ENCODE measurements around the gene CACNA2D3.

DNA sequence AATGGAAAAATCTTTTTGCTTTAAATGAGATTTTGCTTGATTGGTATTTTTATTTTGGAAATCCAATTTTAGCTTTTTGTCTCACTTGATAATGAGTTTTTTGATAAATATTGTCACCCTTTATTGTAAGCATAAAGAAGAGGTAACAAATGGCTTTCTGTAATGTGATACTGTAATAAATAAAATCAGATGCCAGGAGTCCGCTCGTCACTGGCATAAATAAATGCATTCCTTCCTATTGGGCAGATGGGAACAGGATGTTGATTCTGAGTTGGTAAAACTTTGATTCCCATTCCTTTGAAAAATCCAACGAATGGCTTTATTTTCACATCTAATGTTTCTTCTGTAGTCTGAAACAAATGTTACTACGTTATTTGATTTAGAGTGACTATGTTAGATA is 59.9 kb downstream of the CACNA2D3 start:
- no peak for TF ChIP-seq HNF4A (conservative IDR thresholded peaks at IDR 0.05)
- TF ChIP-seq, protein P1, sequence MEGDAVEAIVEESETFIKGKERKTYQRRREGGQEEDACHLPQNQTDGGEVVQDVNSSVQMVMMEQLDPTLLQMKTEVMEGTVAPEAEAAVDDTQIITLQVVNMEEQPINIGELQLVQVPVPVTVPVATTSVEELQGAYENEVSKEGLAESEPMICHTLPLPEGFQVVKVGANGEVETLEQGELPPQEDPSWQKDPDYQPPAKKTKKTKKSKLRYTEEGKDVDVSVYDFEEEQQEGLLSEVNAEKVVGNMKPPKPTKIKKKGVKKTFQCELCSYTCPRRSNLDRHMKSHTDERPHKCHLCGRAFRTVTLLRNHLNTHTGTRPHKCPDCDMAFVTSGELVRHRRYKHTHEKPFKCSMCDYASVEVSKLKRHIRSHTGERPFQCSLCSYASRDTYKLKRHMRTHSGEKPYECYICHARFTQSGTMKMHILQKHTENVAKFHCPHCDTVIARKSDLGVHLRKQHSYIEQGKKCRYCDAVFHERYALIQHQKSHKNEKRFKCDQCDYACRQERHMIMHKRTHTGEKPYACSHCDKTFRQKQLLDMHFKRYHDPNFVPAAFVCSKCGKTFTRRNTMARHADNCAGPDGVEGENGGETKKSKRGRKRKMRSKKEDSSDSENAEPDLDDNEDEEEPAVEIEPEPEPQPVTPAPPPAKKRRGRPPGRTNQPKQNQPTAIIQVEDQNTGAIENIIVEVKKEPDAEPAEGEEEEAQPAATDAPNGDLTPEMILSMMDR (IDR thresholded peaks at IDR 0.05; ENCODE audit: low read depth, low read length, missing input control) = no peak
- TF ChIP-seq GABPA (IDR thresholded peaks at IDR 0.05 in 1 of 2, conservative IDR thresholded peaks at IDR 0.05 in 1 of 2) = no peak
- TF ChIP-seq YY1 (IDR thresholded peaks at IDR 0.05) = no peak
